HG03457 (cell line): Measurements from ENCODE around the gene SLC6A20.

Experiments used
- ATAC-seq: cut with Tn5 transposase; IDR thresholded peaks from one replicate; pipeline ENCODE4 v1.9.1; 2021; ENCODE audit warnings: moderate number of reproducible peaks; ENCODE audit not compliant: unreplicated experiment

SLC6A20 gene

DNA sequence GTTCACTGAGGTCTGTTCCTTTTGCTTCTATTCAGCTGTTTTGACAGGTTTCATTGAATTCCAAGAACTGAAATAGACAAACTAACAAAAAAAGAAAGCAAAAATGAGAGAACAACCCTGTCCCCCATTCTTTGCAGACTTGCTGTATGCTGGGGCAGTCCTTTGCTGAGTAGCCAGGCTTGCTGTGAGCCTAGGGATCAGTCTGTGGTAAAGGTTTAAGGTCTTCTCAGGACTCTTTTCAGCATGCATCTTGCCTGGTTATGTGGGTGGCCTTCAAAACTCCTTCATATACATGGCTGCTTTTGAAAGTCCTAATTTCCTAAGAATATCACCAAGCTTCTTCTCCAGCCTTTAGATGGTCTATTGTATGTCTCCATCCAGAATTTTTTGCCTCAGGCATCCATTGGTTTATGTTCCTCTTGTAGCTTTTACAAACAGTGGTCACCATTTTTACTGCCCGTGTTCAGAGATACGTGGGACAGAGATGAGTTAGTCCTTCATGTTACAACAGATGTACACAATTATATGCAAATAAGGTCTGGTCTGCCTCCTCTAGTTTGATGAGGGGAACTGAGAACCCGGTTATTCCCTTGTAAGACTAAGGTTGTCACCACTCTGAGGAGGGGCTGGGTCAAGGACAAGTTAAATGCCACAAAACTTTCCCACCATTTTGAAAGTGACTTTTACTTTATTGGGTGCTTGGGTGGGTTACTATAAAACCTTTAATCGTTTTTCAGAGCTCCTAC is 65.8 kb downstream of the SLC6A20 start:
- ATAC-seq: no peak

DNA sequence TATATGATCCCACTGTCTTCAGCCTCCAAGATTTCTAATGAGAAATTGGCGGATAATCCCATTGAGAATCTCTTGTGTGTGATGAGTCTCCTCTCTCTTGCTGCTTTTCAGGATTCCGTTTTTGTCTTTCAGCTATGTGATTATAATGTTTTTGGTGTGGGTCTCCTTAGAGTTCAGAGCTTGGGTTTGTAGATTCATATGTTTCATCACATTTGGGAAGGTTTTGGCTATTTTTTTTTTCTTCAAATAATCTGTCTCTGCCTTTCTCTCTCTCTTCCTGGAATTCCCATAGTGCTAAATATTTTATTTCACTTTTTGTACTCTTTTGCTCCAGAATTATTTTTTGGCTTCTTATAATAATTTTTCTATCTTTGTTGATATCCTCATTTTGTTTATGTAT is 66.7 kb downstream of the SLC6A20 start:
- ATAC-seq: no peak

DNA sequence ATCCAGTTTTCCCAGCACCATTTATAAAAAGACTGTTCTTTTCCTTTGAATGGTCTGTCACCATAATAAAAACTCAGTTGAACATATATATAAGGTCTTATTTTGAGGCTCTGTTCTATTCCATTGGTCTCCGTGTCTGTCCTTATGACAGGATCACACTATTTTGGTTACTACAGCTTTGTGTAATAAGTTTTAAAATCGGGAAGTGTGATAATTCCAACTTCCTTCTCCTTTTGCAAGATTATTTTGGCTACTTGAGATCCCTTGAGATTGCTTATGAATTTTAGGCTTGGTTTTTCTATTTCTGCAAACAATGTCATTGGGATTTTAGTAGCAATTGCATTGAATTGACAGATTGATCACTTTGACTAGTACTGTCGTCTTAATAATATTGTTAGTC is 71.4 kb downstream of the SLC6A20 start:
- ATAC-seq: no peak

DNA sequence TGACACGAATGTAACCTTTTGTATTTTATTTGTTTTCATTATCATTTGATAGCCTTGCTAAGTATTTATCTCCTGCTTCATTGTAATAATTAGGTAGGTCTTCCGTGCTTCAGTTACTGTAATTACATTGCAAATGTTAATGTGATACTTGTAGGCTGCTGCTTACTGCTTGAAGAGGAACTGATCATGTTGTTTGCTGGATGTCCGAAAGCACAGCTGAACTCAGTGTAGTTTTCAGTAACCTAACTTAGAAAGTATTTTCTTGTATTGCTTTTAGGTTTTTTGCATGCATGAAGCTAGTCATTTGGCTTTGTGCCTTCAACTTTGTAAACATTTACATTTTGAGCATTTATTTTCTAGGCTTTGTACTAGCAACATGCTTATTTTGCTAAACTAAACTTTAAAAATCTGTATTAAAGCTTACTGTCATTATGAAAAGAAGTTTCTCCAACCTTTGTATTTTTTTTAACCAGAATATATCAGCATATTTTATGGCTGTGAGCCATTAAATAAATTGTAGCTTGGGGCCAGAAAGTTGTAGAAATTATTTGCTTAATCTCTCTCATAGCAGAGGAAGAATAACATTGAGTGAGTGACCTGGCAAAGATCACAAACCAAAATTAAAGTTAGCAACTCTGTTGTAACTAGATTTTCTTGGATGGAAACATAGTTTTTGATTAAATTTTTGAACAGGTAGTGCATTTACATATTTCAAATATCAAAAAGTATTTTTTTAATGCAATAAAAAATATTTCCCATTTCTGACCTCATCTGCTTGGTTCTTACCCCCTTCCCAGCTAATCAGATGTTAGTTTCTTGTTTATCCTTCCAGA is 76.5 kb downstream of the SLC6A20 start:
- ATAC-seq: no peak

GRCh38 chr3:45716790-45717336 is 79.5 kb downstream of the SLC6A20 start:
- no peak for ATAC-seq

- no peak for ATAC-seq
These were observed 80.4 kb downstream of the SLC6A20 start for GRCh38 chr3:45715945-45716344.

DNA sequence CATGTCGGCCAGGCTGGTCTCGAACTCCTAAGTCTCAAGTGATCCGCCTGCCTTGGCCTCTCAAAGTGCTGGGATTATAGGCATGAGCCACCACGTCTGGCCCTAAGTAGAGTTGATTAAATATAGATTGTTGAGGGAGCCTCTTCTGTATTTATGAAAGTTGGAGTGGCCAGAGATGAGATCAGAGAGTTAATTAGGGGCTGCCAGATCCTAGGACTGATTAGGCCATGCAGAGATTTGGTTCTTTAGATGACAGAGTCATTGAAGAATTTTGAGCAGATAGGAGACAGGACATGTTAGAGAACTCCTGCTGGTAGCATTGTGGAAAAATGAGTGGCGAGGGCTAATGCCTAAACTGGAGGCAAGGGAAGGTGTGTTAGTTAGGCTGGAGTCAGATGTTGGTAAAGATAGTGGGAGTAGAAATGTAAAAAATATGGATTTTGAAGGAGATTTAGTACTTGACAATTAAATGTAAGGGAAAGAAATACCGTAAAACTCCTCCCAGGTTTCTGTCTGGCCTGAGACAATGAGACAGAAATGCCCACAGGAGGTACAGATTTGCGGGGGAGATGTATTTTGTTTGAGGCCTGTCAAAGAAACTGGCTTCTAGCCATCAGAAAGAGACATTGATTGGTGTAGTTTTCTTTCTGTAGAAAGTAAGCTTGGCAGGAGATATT is 83.8 kb downstream of the SLC6A20 start:
- ATAC-seq: no peak

- ATAC-seq: no peak
These were observed 84.4 kb downstream of the SLC6A20 start for GRCh38 chr3:45711931-45712330.

- ATAC-seq: no peak
These were observed 90.2 kb downstream of the SLC6A20 start for GRCh38 chr3:45705839-45706808.
